ENCODE data around the gene LDB3.

The LDB3 gene

GRCh38 chr10:86708068-86708782, 39.9 kb downstream of the LDB3 start:
- no peak for DNase-seq

GRCh38 chr10:86708783-86709380, 40.6 kb downstream of the LDB3 start:
- DNase-seq = no peak

GRCh38 chr10:86709396-86710185, 41.3 kb downstream of the LDB3 start:
- DNase-seq = no peak

- DNase-seq = peak; percentile 72
These were observed 42.7 kb downstream of the LDB3 start for GRCh38 chr10:86710987-86711512.

GRCh38 chr10:86711513-86712316, 43.4 kb downstream of the LDB3 start:
- no peak for DNase-seq

- DNase-seq = no peak
These were observed 44.0 kb downstream of the LDB3 start for GRCh38 chr10:86712317-86712707.

GRCh38 chr10:86715156-86715795, 47.0 kb downstream of the LDB3 start:
- no peak for DNase-seq

GRCh38 chr10:86715836-86716235, 47.5 kb downstream of the LDB3 start:
- no peak for DNase-seq

GRCh38 chr10:86716466-86716865, 48.2 kb downstream of the LDB3 start:
- no peak for DNase-seq

GRCh38 chr10:86718556-86718955, 50.2 kb downstream of the LDB3 start:
- no peak for DNase-seq

GRCh38 chr10:86721232-86721631, 52.9 kb downstream of the LDB3 start:
- no peak for DNase-seq

GRCh38 chr10:86723009-86723408, 54.7 kb downstream of the LDB3 start:
- no peak for DNase-seq

- no peak for DNase-seq
These were observed 56.1 kb downstream of the LDB3 start for GRCh38 chr10:86724445-86724844.

GRCh38 chr10:86725980-86726676, 57.8 kb downstream of the LDB3 start:
- DNase-seq = no peak

GRCh38 chr10:86726677-86726999, 58.3 kb downstream of the LDB3 start:
- DNase-seq = no peak

GRCh38 chr10:86727470-86727869, 59.2 kb downstream of the LDB3 start:
- no peak for DNase-seq

GRCh38 chr10:86728056-86728455, 59.7 kb downstream of the LDB3 start:
- DNase-seq = no peak

GRCh38 chr10:86729677-86730076, 61.4 kb downstream of the LDB3 start:
- DNase-seq = no peak

- DNase-seq = peak; percentile 6
These were observed 61.9 kb downstream of the LDB3 start for GRCh38 chr10:86730227-86730626.

GRCh38 chr10:86732771-86733170, 64.5 kb downstream of the LDB3 start:
- DNase-seq = no peak

- no peak for DNase-seq
These were observed 65.0 kb downstream of the LDB3 start for GRCh38 chr10:86733260-86733671.
